Measurements from ENCODE around the gene NTM. TPM values are rescaled to one million over a fixed set of nuclear protein-coding genes. Genes with fewer than 3 reads are reported as not detected.

The NTM gene
- total RNA-seq, 1 experiment from 2014 or later = 0.73 TPM

GRCh38 chr11:131814108-131814507 lies 443.7 kb downstream of the NTM start:
- Histone ChIP-seq H3K4me1 (no peaks in the 10 kb centered on the region), H3K27me3 (replicated peaks; ENCODE audit: control insufficient read depth, insufficient read depth, low read length) (peaks cover 1% of the 10 kb centered on the region; the same call in 1 of the 2 replicates), H3K4me3 (ENCODE audit: low read depth, low read length) (no peak overlapping the region), H3K36me3 (ENCODE audit: control insufficient read depth, insufficient read depth, low read length) (no peaks in the 10 kb centered on the region), H3K9me3 (no peaks in the 10 kb centered on the region)
- Mint-ChIP-seq H3K4me1 (ENCODE audit: low read depth, unreplicated experiment) (no peaks in the 10 kb centered on the region), H3K9me3 (ENCODE audit: unreplicated experiment) (no peaks in the 10 kb centered on the region), H3K4me3 (ENCODE audit: unreplicated experiment) (no peak overlapping the region), H3K36me3 (ENCODE audit: insufficient read depth, unreplicated experiment) (no peaks in the 10 kb centered on the region), H3K27ac (ENCODE audit: unreplicated experiment) (no peak overlapping the region), H3K27me3 (ENCODE audit: insufficient read depth, unreplicated experiment) (peaks cover 11% of the 10 kb centered on the region)
- no TSS peak for BruUV-seq (replicated peaks)
- CTCF ChIA-PET = no interaction called here
- POLR2A ChIA-PET = interaction anchor here (0.7 kb wide), 1 partner anchor 574 kb away, joined by 3 read pairs; no protein-coding TSS in a partner anchor
- intact Hi-C loops (cut with micrococcal nuclease; ENCODE audit: unreplicated experiment) = no loop called here
- no peak for TF ChIP-seq CTCF (IDR thresholded peaks at IDR 0.05; ENCODE audit: insufficient read depth in 1 of 2, low read depth in 1 of 2, low read length in 1 of 2, severe bottlenecking in 1 of 2, unreplicated experiment in 1 of 2)
- no peak for DNase-seq

- Histone ChIP-seq H3K9me3 (no peaks in the 10 kb centered on the region), H3K4me3 (ENCODE audit: low read depth, low read length) (no peak overlapping the region), H3K36me3 (ENCODE audit: control insufficient read depth, insufficient read depth, low read length) (no peaks in the 10 kb centered on the region), H3K4me1 (no peaks in the 10 kb centered on the region), H3K27me3 (replicated peaks; ENCODE audit: control insufficient read depth, insufficient read depth, low read length) (no peaks in the 10 kb centered on the region; the same call in 1 of the 2 replicates)
- ChIA-PET CTCF (interaction anchor here (0.5 kb wide), 1 partner anchor 513 kb away, joined by 3 read pairs; no protein-coding TSS in a partner anchor), POLR2A (no interaction called here)
- Mint-ChIP-seq H3K27ac (ENCODE audit: unreplicated experiment) (no peak overlapping the region), H3K9me3 (ENCODE audit: unreplicated experiment) (no peaks in the 10 kb centered on the region), H3K36me3 (ENCODE audit: insufficient read depth, unreplicated experiment) (no peaks in the 10 kb centered on the region), H3K4me3 (ENCODE audit: unreplicated experiment) (no peak overlapping the region), H3K4me1 (ENCODE audit: low read depth, unreplicated experiment) (no peaks in the 10 kb centered on the region), H3K27me3 (ENCODE audit: insufficient read depth, unreplicated experiment) (peaks cover 18% of the 10 kb centered on the region)
- no peak for DNase-seq
- no TSS peak for BruUV-seq (replicated peaks)
- no peak for TF ChIP-seq CTCF (IDR thresholded peaks at IDR 0.05; ENCODE audit: insufficient read depth in 1 of 2, low read depth in 1 of 2, low read length in 1 of 2, severe bottlenecking in 1 of 2, unreplicated experiment in 1 of 2)
- intact Hi-C loops (cut with micrococcal nuclease; ENCODE audit: unreplicated experiment) = no loop called here
Measured at GRCh38 chr11:131815590-131815989, 445.2 kb downstream of the NTM start.

GRCh38 chr11:131816051-131816450 lies 445.6 kb downstream of the NTM start:
- no peaks in the 10 kb centered on the region for H3K9me3 ChIP-seq
- Mint-ChIP-seq H3K27me3 (ENCODE audit: insufficient read depth, unreplicated experiment) (peaks cover 19% of the 10 kb centered on the region), H3K36me3 (ENCODE audit: insufficient read depth, unreplicated experiment) (no peaks in the 10 kb centered on the region), H3K4me3 (ENCODE audit: unreplicated experiment) (no peak overlapping the region), H3K9me3 (ENCODE audit: unreplicated experiment) (no peaks in the 10 kb centered on the region), H3K27ac (ENCODE audit: unreplicated experiment) (no peak overlapping the region), H3K4me1 (ENCODE audit: low read depth, unreplicated experiment) (no peaks in the 10 kb centered on the region)
- H3K27me3 ChIP-seq (replicated peaks; ENCODE audit: control insufficient read depth, insufficient read depth, low read length) = no peaks in the 10 kb centered on the region; the same call in 1 of the 2 replicates
- BruUV-seq (replicated peaks) = no TSS peak
- no peak for DNase-seq
- H3K4me3 ChIP-seq (ENCODE audit: low read depth, low read length) = no peak overlapping the region
- no peaks in the 10 kb centered on the region for H3K4me1 ChIP-seq
- POLR2A ChIA-PET = no interaction called here
- CTCF ChIA-PET = no interaction called here
- no peaks in the 10 kb centered on the region for H3K36me3 ChIP-seq (ENCODE audit: control insufficient read depth, insufficient read depth, low read length)
- intact Hi-C loops (cut with micrococcal nuclease; ENCODE audit: unreplicated experiment) = no loop called here
- no peak for TF ChIP-seq CTCF (IDR thresholded peaks at IDR 0.05; ENCODE audit: insufficient read depth in 1 of 2, low read depth in 1 of 2, low read length in 1 of 2, severe bottlenecking in 1 of 2, unreplicated experiment in 1 of 2)

Data from Caco-2 (cell line).